Measurements from ENCODE around the gene ZFYVE1.
"Not testable (repeated sequence)": the region's sequence is repeated elsewhere in the genome, so short reads cannot be mapped to it uniquely, and the experiment has no call there.

Gene ZFYVE1, protein sequence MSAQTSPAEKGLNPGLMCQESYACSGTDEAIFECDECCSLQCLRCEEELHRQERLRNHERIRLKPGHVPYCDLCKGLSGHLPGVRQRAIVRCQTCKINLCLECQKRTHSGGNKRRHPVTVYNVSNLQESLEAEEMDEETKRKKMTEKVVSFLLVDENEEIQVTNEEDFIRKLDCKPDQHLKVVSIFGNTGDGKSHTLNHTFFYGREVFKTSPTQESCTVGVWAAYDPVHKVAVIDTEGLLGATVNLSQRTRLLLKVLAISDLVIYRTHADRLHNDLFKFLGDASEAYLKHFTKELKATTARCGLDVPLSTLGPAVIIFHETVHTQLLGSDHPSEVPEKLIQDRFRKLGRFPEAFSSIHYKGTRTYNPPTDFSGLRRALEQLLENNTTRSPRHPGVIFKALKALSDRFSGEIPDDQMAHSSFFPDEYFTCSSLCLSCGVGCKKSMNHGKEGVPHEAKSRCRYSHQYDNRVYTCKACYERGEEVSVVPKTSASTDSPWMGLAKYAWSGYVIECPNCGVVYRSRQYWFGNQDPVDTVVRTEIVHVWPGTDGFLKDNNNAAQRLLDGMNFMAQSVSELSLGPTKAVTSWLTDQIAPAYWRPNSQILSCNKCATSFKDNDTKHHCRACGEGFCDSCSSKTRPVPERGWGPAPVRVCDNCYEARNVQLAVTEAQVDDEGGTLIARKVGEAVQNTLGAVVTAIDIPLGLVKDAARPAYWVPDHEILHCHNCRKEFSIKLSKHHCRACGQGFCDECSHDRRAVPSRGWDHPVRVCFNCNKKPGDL

GRCh38 chr14:73026845-73027542 is at the start of gene ZFYVE1:
ZFYVE1 (minus strand) TSS chr14:73027106; CDS start chr14:73024508, 2,598 bp downstream.
- Histone ChIP-seq H3K79me2 (ENCODE audit: control insufficient read depth, insufficient read depth, low read length, unreplicated experiment) (peaks cover 39% of the 10 kb centered on the region), H3K27ac (ENCODE audit: low read depth, low read length) (peak within 1 kb of the TSS; percentile 52; the same call in 1 of the 2 replicates), H2AFZ (ENCODE audit: low read length, unreplicated experiment) (peak within 1 kb of the TSS; percentile 66), H3K4me1 (ENCODE audit: control insufficient read depth, insufficient read depth, low read length, unreplicated experiment) (peaks cover 6% of the 10 kb centered on the region), H3K36me3 (ENCODE audit: insufficient read depth, low read length) (peaks cover 14% of the 10 kb centered on the region; the same call in 1 of the 2 replicates), H3K27me3 (ENCODE audit: insufficient read depth, low read length) (no peaks in the 10 kb centered on the region), H3K4me3 (ENCODE audit: low read depth, low read length) (peak within 1 kb of the TSS; percentile 93)

- peaks cover 36% of the 10 kb centered on the region for H3K36me3 ChIP-seq (ENCODE audit: insufficient read depth, low read length)
Measured at GRCh38 chr14:73069585-73069984, 42.7 kb upstream of the ZFYVE1 start.

DNA sequence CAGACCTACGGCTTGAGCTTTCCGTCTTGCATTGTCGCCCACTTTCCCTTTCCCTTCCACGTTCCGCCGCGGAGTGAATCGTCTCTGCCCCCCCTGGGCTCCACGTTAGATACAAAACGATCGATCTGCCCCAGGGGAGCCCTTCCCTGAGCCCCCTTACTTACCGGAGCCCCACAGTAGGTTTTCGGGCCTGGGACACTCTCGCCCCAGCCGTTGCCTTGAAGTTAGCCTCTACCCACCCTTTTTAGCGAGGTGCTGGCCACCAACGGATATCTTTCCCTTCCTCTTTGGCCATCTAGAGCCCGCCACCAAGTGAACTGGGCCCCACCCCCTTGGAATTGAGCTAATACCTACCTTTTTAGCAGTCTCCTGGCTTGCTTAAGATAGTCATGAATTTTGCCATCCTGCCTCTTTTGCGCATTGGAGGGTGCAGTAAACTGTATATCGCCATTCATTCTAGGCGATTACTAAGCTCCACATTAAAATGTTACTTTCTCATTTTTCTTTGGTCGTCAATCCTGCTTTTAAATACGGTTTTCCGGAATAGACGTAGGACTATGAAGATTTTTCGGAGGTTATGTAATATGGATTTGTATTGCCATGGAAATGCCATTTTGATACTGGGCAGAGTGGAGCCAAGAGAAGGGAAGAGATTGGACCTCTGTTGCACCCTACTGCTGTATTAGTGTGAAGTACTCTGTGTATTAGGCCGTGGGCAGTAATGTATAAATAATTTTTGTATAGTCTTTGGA is 32.2 kb upstream of the ZFYVE1 start:
- peaks cover 9% of the 10 kb centered on the region for H3K36me3 ChIP-seq (ENCODE audit: insufficient read depth, low read length)
- no peaks in the 10 kb centered on the region for H3K27me3 ChIP-seq (ENCODE audit: insufficient read depth, low read length)
- H3K79me2 ChIP-seq (ENCODE audit: control insufficient read depth, insufficient read depth, low read length, unreplicated experiment) = peaks cover 55% of the 10 kb centered on the region
- H3K4me3 ChIP-seq (ENCODE audit: low read depth, low read length) = peak overlapping the region; percentile 97
- H3K4me1 ChIP-seq (ENCODE audit: control insufficient read depth, insufficient read depth, low read length, unreplicated experiment) = peaks cover 28% of the 10 kb centered on the region
- H2AFZ ChIP-seq (ENCODE audit: low read length, unreplicated experiment) = peak overlapping the region; percentile 16
- H3K27ac ChIP-seq (ENCODE audit: low read depth, low read length) = peak overlapping the region; percentile 80

More at GRCh38 chr14:73069585-73069984, 42.7 kb upstream of the ZFYVE1 start:
- H3K79me2 ChIP-seq (ENCODE audit: control insufficient read depth, insufficient read depth, low read length, unreplicated experiment) = peaks cover 96% of the 10 kb centered on the region
- no peak overlapping the region for H3K4me3 ChIP-seq (ENCODE audit: low read depth, low read length)
- no peaks in the 10 kb centered on the region for H3K4me1 ChIP-seq (ENCODE audit: control insufficient read depth, insufficient read depth, low read length, unreplicated experiment)
- no peak overlapping the region for H2AFZ ChIP-seq (ENCODE audit: low read length, unreplicated experiment)
- H3K27me3 ChIP-seq (ENCODE audit: insufficient read depth, low read length) = no peaks in the 10 kb centered on the region
- H3K27ac ChIP-seq (ENCODE audit: low read depth, low read length) = no peak overlapping the region

DNA sequence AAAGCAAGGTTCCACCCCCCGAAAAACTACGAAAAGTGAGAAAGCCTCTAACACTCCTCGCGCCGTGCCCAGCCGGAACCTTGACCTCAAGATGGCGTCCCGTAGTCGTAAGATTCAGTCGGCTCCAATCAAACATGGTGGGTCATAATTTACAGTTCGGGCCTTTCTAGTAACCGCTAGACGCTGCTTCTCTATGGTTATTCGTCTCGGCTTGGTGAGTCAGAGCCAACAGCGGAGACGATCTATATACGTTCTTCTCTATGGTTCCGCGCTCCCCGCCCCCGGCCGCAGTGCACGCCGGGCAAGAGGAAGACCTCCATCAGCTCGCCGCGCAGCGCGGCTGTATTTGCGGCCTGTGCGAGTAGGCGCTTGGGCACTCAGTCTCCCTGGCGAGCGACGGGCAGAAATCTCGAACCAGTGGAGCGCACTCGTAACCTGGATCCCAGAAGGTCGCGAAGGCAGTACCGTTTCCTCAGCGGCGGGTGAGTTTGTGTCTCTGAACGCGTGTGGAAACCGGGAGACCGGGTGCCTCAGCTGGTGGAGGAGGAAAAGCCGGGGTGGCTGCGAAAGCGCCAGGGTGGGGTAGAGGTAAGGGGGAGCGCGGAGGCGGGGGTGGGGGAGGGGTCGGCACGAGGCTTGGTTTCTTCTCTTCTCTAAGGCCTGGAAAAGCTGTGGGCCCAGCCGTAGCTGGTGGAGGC is 31.5 kb upstream of the ZFYVE1 start, which contains the start of gene RBM25:
RBM25 (plus strand) TSS at position 311 of the 698 bp plus-strand sequence. CDS start 13,108 bp downstream, outside the sequence.
- Histone ChIP-seq H3K4me1 (ENCODE audit: control insufficient read depth, insufficient read depth, low read length, unreplicated experiment) (peaks cover 28% of the 10 kb centered on the region), H3K27me3 (ENCODE audit: insufficient read depth, low read length) (no peaks in the 10 kb centered on the region), H3K79me2 (ENCODE audit: control insufficient read depth, insufficient read depth, low read length, unreplicated experiment) (peaks cover 47% of the 10 kb centered on the region), H2AFZ (ENCODE audit: low read length, unreplicated experiment) (peak within 1 kb of the TSS; percentile 71), H3K4me3 (ENCODE audit: low read depth, low read length) (peak within 1 kb of the TSS; percentile 97), H3K36me3 (ENCODE audit: insufficient read depth, low read length) (peaks cover 1% of the 10 kb centered on the region; the same call in 1 of the 2 replicates), H3K27ac (ENCODE audit: low read depth, low read length) (peak within 1 kb of the TSS; percentile 80)

DNA sequence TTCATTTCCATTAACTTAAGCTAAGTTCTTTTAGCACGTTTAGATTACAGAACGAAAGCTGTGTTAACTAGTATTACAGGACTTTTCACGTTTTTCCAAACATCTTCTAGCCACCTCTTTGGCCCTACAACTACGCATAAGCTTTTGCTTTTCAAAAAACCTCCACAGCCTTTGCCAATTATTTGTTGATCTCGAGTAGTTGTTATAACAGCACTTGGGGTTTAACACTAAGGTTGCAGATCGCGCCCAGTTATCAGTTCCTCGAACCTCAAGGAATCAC is 31.0 kb upstream of the ZFYVE1 start:
- Histone ChIP-seq H3K79me2 (ENCODE audit: control insufficient read depth, insufficient read depth, low read length, unreplicated experiment) (peaks cover 42% of the 10 kb centered on the region), H2AFZ (ENCODE audit: low read length, unreplicated experiment) (peak overlapping the region; percentile 71), H3K36me3 (ENCODE audit: insufficient read depth, low read length) (no peaks in the 10 kb centered on the region), H3K4me1 (ENCODE audit: control insufficient read depth, insufficient read depth, low read length, unreplicated experiment) (peaks cover 28% of the 10 kb centered on the region), H3K4me3 (ENCODE audit: low read depth, low read length) (peak overlapping the region; percentile 97), H3K27me3 (ENCODE audit: insufficient read depth, low read length) (no peaks in the 10 kb centered on the region), H3K27ac (ENCODE audit: low read depth, low read length) (peak overlapping the region; percentile 80)

- Histone ChIP-seq H3K4me1 (ENCODE audit: control insufficient read depth, insufficient read depth, low read length, unreplicated experiment) (peaks cover 9% of the 10 kb centered on the region), H2AFZ (ENCODE audit: low read length, unreplicated experiment) (no peak overlapping the region), H3K4me3 (ENCODE audit: low read depth, low read length) (no peak overlapping the region), H3K79me2 (ENCODE audit: control insufficient read depth, insufficient read depth, low read length, unreplicated experiment) (peaks cover 16% of the 10 kb centered on the region), H3K27ac (ENCODE audit: low read depth, low read length) (no peak overlapping the region), H3K36me3 (ENCODE audit: insufficient read depth, low read length) (no peaks in the 10 kb centered on the region), H3K27me3 (ENCODE audit: insufficient read depth, low read length) (no peaks in the 10 kb centered on the region)
Measured at GRCh38 chr14:73055251-73055650, 28.3 kb upstream of the ZFYVE1 start.

DNA sequence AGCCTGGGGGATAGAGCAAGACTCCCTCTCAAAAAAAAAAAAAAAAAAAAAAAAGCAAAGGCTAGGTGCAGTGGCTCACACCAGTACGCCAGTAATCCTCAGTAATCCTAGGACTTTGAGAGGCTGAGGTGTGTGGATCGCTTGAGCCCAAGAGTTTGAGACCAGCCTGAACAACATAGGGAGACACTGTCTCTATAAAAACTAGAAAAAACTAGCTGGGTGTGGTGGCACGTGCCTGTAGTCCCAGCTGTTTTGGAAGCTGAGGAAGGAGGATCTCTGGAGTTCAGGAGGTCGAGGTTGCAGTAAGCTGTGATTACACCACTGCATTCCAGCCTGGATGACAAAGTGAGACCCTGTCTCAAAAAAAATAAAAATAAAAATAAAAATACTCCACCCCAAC is 22.5 kb upstream of the ZFYVE1 start:
- H3K79me2 ChIP-seq (ENCODE audit: control insufficient read depth, insufficient read depth, low read length, unreplicated experiment) = no peaks in the 10 kb centered on the region
- no peak overlapping the region for H3K27ac ChIP-seq (ENCODE audit: low read depth, low read length)
- H3K27me3 ChIP-seq (ENCODE audit: insufficient read depth, low read length) = no peaks in the 10 kb centered on the region
- H2AFZ ChIP-seq (ENCODE audit: low read length, unreplicated experiment) = no peak overlapping the region
- no peak overlapping the region for H3K4me3 ChIP-seq (ENCODE audit: low read depth, low read length)
- no peaks in the 10 kb centered on the region for H3K36me3 ChIP-seq (ENCODE audit: insufficient read depth, low read length)
- H3K4me1 ChIP-seq (ENCODE audit: control insufficient read depth, insufficient read depth, low read length, unreplicated experiment) = no peaks in the 10 kb centered on the region

DNA sequence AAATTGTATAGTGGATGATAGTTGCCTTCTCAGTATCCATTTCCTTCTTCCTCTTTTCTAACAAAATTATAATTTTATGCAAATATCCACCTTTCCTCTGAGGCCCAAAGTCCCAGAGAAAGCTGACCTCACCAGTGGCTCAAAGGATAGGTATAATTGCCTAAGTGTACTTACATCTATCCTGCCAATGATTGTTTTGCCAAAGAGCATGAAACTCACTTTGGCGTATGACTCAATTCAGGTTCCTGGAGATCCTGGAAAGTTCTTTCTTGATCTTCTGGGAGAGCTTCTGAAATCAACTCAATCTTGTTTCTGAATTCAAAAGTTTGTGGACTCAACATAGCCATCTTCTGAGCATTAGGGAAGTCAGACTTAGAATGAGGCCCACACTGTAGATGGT is 20.9 kb upstream of the ZFYVE1 start:
- no peak overlapping the region for H3K27ac ChIP-seq (ENCODE audit: low read depth, low read length)
- no peaks in the 10 kb centered on the region for H3K4me1 ChIP-seq (ENCODE audit: control insufficient read depth, insufficient read depth, low read length, unreplicated experiment)
- no peaks in the 10 kb centered on the region for H3K27me3 ChIP-seq (ENCODE audit: insufficient read depth, low read length)
- no peaks in the 10 kb centered on the region for H3K36me3 ChIP-seq (ENCODE audit: insufficient read depth, low read length)
- no peak overlapping the region for H3K4me3 ChIP-seq (ENCODE audit: low read depth, low read length)
- no peak overlapping the region for H2AFZ ChIP-seq (ENCODE audit: low read length, unreplicated experiment)
- no peaks in the 10 kb centered on the region for H3K79me2 ChIP-seq (ENCODE audit: control insufficient read depth, insufficient read depth, low read length, unreplicated experiment)

DNA sequence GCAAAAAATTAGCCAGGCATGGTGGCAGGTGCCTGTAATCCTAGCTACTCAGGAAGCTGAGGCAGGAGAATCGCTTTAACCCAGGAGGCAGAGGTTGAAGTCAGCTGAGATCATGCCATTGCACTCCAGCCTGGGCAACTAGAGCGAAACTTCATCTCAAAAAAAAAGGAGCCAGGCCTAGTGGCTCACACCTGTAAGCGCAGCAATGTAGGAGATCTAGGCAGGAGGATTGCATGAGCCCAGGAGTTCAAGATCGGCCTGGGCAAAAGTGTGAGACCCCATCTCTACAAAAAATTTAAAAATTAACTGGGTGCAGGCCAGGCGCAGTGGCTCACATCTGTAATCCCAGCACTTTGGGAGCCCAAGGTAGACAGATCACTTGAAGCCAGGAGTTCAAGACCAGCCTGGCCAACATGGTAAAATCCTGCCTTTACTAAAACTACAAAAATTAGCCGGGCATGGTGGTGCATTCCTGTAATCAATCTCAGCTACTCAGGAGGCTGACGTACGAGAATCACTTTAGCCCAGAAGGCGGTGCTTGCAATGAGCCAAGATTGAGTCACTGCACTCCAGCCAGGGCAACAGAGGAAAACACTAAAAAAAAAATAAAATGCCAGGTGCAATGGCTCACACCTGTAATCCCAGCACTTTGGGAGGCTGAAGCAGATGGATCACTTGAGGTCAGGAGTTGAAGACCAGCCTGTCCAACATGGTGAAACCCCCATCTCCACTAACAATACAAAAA is 10.0 kb upstream of the ZFYVE1 start:
- not testable (repeated sequence) for H3K79me2 ChIP-seq (ENCODE audit: control insufficient read depth, insufficient read depth, low read length, unreplicated experiment); H2AFZ ChIP-seq (ENCODE audit: low read length, unreplicated experiment); H3K4me1 ChIP-seq (ENCODE audit: control insufficient read depth, insufficient read depth, low read length, unreplicated experiment); H3K27ac ChIP-seq (ENCODE audit: low read depth, low read length); H3K27me3 ChIP-seq (ENCODE audit: insufficient read depth, low read length); H3K4me3 ChIP-seq (ENCODE audit: low read depth, low read length); H3K36me3 ChIP-seq (ENCODE audit: insufficient read depth, low read length)
